Thoracic aorta (tissue), 2 donors: ENCODE data around the gene SEMA6C. TPM values are rescaled to one million over a fixed set of nuclear protein-coding genes. Genes with fewer than 3 reads are reported as not detected.
"Not testable (repeated sequence)": the region's sequence is repeated elsewhere in the genome, so short reads cannot be mapped to it uniquely, and the experiment has no call there.

Experiments used
- ATAC-seq: fragments of 150-250 bp; one replicate; pipeline ENCODE4 v1.8.0; 2017; ENCODE audit warnings: low read depth; ENCODE audit not compliant: insufficient number of reproducible peaks, low FRiP score
- DNase-seq: peaks from one replicate; pipeline ENCODE4 v3.0.0-alpha.2; 2020; ENCODE audit warnings: low spot score
- H3K27ac ChIP-seq, 2 donors: fragments of 200-600 bp; sonication (generic); 1 replicate in 1 of 2; 2 replicates in 1 of 2; pipeline ENCODE4 v1.5.1; 2016; ENCODE audit warnings: mild to moderate bottlenecking in 2 of 2, moderate library complexity in 2 of 2
- H3K27me3 ChIP-seq: fragments of 200-600 bp; sonication (generic); replicated peaks from 2 replicates; pipeline ENCODE4 v1.6.0; 2016; ENCODE audit warnings: mild to moderate bottlenecking; ENCODE audit not compliant: insufficient read depth
- H3K36me3 ChIP-seq: fragments of 200-600 bp; sonication (generic); one replicate; pipeline ENCODE4 v1.5.1; 2016
- H3K4me1 ChIP-seq, 2 donors: fragments of 200-600 bp; sonication (generic); 1 replicate in 1 of 2; 2 replicates in 1 of 2; pipeline versions ENCODE4 v1.5.1 to v1.6.0; 2016; ENCODE audit warnings: low read depth in 2 of 2, mild to moderate bottlenecking in 1 of 2; ENCODE audit not compliant: control insufficient read depth in 1 of 2
- H3K4me3 ChIP-seq: fragments of 200-600 bp; sonication (generic); 2 replicates; pipeline ENCODE4 v1.5.1; 2016; ENCODE audit warnings: mild to moderate bottlenecking
- H3K9me3 ChIP-seq: fragments of 200-600 bp; sonication (generic); 2 replicates; pipeline ENCODE4 v1.5.1; 2016
- CTCF ChIP-seq: fragments of 200-600 bp; sonication (generic); IDR thresholded peaks from one replicate; pipeline ENCODE4 v1.5.1; 2019; ENCODE audit warnings: antibody characterized with exemption
- total RNA-seq, 2 donors: library from RNA; depleted of rRNA; stranded (reverse); fragments of >200 nt; gene quantifications; one replicate each; pipeline versions ENCODE4 v1.1.0 to v1.2.3, GENCODE V29; 2016

Gene SEMA6C
- total RNA-seq, 2 donors from 2014 or later: 6.3 to 6.8 TPM

GRCh38 chr1:151189637-151190445, 43.4 kb upstream of the SEMA6C start, which contains the start of gene VPS72:
Gene VPS72, minus strand, starts transcription at chr1:151190197. Its CDS starts 76 bp downstream, at chr1:151190121.
- peaks cover 11% of the 10 kb centered on the region for H3K36me3 ChIP-seq
- peak within 1 kb of the TSS; percentile 89 for H3K27ac ChIP-seq
- no peaks in the 10 kb centered on the region for H3K9me3 ChIP-seq
- TF ChIP-seq CTCF: peak; percentile 50
- no peaks in the 10 kb centered on the region for H3K27me3 ChIP-seq
- peak; percentile 55 for DNase-seq
- peaks cover 22 to 30% of the 10 kb centered on the region in 2 donors for H3K4me1 ChIP-seq
- H3K4me3 ChIP-seq: peak within 1 kb of the TSS; percentile 99
- ATAC-seq: peak; percentile 86

- Histone ChIP-seq H3K4me3 (peak overlapping the region; percentile 99), H3K4me1 (peaks cover 22 to 30% of the 10 kb centered on the region in 2 donors), H3K36me3 (peaks cover 22% of the 10 kb centered on the region)
- not testable (repeated sequence) for ATAC-seq, DNase-seq, H3K9me3 ChIP-seq, H3K27me3 ChIP-seq, H3K27ac ChIP-seq
Observed at GRCh38 chr1:151188667-151189066, 42.2 kb upstream of the SEMA6C start.

- DNase-seq (no peak), ATAC-seq (no peak)
- Histone ChIP-seq H3K9me3 (no peaks in the 10 kb centered on the region), H3K36me3 (peaks cover 35% of the 10 kb centered on the region), H3K4me3 (no peak overlapping the region), H3K4me1 (peaks cover 22 to 30% of the 10 kb centered on the region in 2 donors), H3K27ac (no peak overlapping the region), H3K27me3 (no peaks in the 10 kb centered on the region)
- TF ChIP-seq CTCF: no peak
Observed at GRCh38 chr1:151187205-151187604, 40.8 kb upstream of the SEMA6C start.

- Histone ChIP-seq H3K27me3 (no peaks in the 10 kb centered on the region), H3K4me1 (peaks cover 17 to 20% of the 10 kb centered on the region in 2 donors), H3K36me3 (peaks cover 62% of the 10 kb centered on the region), H3K9me3 (no peaks in the 10 kb centered on the region), H3K27ac (no peak overlapping the region), H3K4me3 (no peak overlapping the region)
- no peak for TF ChIP-seq CTCF
- ATAC-seq (no peak), DNase-seq (no peak)
Observed at GRCh38 chr1:151184211-151184610, 37.8 kb upstream of the SEMA6C start.

GRCh38 chr1:151176514-151177045, 30.1 kb upstream of the SEMA6C start:
- Histone ChIP-seq H3K4me3 (no peak overlapping the region), H3K27me3 (no peaks in the 10 kb centered on the region), H3K4me1 (no peaks in the 10 kb centered on the region), H3K9me3 (no peaks in the 10 kb centered on the region), H3K36me3 (peaks cover 55% of the 10 kb centered on the region), H3K27ac (no peak overlapping the region)
- TF ChIP-seq CTCF: no peak
- ATAC-seq: no peak
- no peak for DNase-seq
